ENCODE data around the gene ASXL2.

The ASXL2 gene

GRCh38 chr2:25735835-25736234 is 142.5 kb downstream of the ASXL2 start:
- no peaks in the 10 kb centered on the region for H3K9me2 ChIP-seq (replicated peaks; ENCODE audit: insufficient read depth, low read length)
- no peak overlapping the region for H3K9ac ChIP-seq (ENCODE audit: low read length)
- no peaks in the 10 kb centered on the region for H3F3A ChIP-seq (ENCODE audit: insufficient read depth, low read length)
- no peaks in the 10 kb centered on the region for H3K79me2 ChIP-seq (ENCODE audit: low read length)
- H3K9me3 ChIP-seq (replicated peaks; ENCODE audit: insufficient read depth, low read length), result no peaks in the 10 kb centered on the region
- H3K4me1 ChIP-seq (ENCODE audit: low read length), result peaks cover 6% of the 10 kb centered on the region
- no peaks in the 10 kb centered on the region for H3K27me3 ChIP-seq (replicated peaks; ENCODE audit: insufficient read depth, low read length)
- H3K4me3 ChIP-seq (ENCODE audit: low read length), result no peak overlapping the region
- no peaks in the 10 kb centered on the region for H3K36me3 ChIP-seq (replicated peaks; ENCODE audit: insufficient read depth, low read length)
- no peak overlapping the region for H3K4me2 ChIP-seq (ENCODE audit: low read depth, low read length)
- no peak overlapping the region for H3K27ac ChIP-seq (ENCODE audit: low read length)
- no peak for DNase-seq
- no peaks in the 10 kb centered on the region for H4K20me1 ChIP-seq (ENCODE audit: insufficient read depth, low read length)
- TF ChIP-seq EZH2phosphoT487 (IDR thresholded peaks at IDR 0.05; ENCODE audit: low read length), result no peak
- TF ChIP-seq EZH2 (optimal IDR thresholded peaks at IDR 0.05; ENCODE audit: low read depth, low read length), result no peak
- no peak for TF ChIP-seq CTCF (IDR thresholded peaks at IDR 0.05; ENCODE audit: low read length)
- no peak overlapping the region for H2AFZ ChIP-seq (ENCODE audit: low read length)

GRCh38 chr2:25728559-25728958 is 149.7 kb downstream of the ASXL2 start:
- no peaks in the 10 kb centered on the region for H3K9me3 ChIP-seq (replicated peaks; ENCODE audit: insufficient read depth, low read length)
- H3K79me2 ChIP-seq (ENCODE audit: low read length), result no peaks in the 10 kb centered on the region
- no peaks in the 10 kb centered on the region for H4K20me1 ChIP-seq (ENCODE audit: insufficient read depth, low read length)
- H3F3A ChIP-seq (ENCODE audit: insufficient read depth, low read length), result no peaks in the 10 kb centered on the region
- no peak overlapping the region for H3K4me3 ChIP-seq (ENCODE audit: low read length)
- no peak overlapping the region for H2AFZ ChIP-seq (ENCODE audit: low read length)
- no peak overlapping the region for H3K9ac ChIP-seq (ENCODE audit: low read length)
- H3K4me1 ChIP-seq (ENCODE audit: low read length), result no peaks in the 10 kb centered on the region
- no peaks in the 10 kb centered on the region for H3K36me3 ChIP-seq (replicated peaks; ENCODE audit: insufficient read depth, low read length)
- no peaks in the 10 kb centered on the region for H3K27me3 ChIP-seq (replicated peaks; ENCODE audit: insufficient read depth, low read length)
- no peaks in the 10 kb centered on the region for H3K9me2 ChIP-seq (replicated peaks; ENCODE audit: insufficient read depth, low read length)
- H3K27ac ChIP-seq (ENCODE audit: low read length), result no peak overlapping the region
- TF ChIP-seq CTCF (IDR thresholded peaks at IDR 0.05; ENCODE audit: low read length) (no peak), EZH2phosphoT487 (IDR thresholded peaks at IDR 0.05; ENCODE audit: low read length) (no peak), EZH2 (optimal IDR thresholded peaks at IDR 0.05; ENCODE audit: low read depth, low read length) (no peak)
- no peak overlapping the region for H3K4me2 ChIP-seq (ENCODE audit: low read depth, low read length)
- DNase-seq, result no peak

- TF ChIP-seq EZH2 (optimal IDR thresholded peaks at IDR 0.05; ENCODE audit: low read depth, low read length), result no peak
- no peak for TF ChIP-seq EZH2phosphoT487 (IDR thresholded peaks at IDR 0.05; ENCODE audit: low read length)
- no peak for TF ChIP-seq CTCF (IDR thresholded peaks at IDR 0.05; ENCODE audit: low read length)
- no peak for DNase-seq
- Histone ChIP-seq H3K9ac (ENCODE audit: low read length) (no peak overlapping the region), H3K4me2 (ENCODE audit: low read depth, low read length) (no peak overlapping the region), H3K79me2 (ENCODE audit: low read length) (no peaks in the 10 kb centered on the region), H3K9me2 (replicated peaks; ENCODE audit: insufficient read depth, low read length) (no peaks in the 10 kb centered on the region), H3K4me1 (ENCODE audit: low read length) (no peaks in the 10 kb centered on the region), H4K20me1 (ENCODE audit: insufficient read depth, low read length) (no peaks in the 10 kb centered on the region), H3K9me3 (replicated peaks; ENCODE audit: insufficient read depth, low read length) (no peaks in the 10 kb centered on the region), H3K36me3 (replicated peaks; ENCODE audit: insufficient read depth, low read length) (no peaks in the 10 kb centered on the region), H2AFZ (ENCODE audit: low read length) (no peak overlapping the region), H3F3A (ENCODE audit: insufficient read depth, low read length) (no peaks in the 10 kb centered on the region), H3K4me3 (ENCODE audit: low read length) (no peak overlapping the region), H3K27me3 (replicated peaks; ENCODE audit: insufficient read depth, low read length) (no peaks in the 10 kb centered on the region), H3K27ac (ENCODE audit: low read length) (no peak overlapping the region)
These were observed 151.8 kb downstream of the ASXL2 start for GRCh38 chr2:25726522-25726921.
